Panc1 (cell line): ENCODE data around the gene TMEFF2. TPM values are rescaled to one million over a fixed set of nuclear protein-coding genes. Genes with fewer than 3 reads are reported as not detected.
"Not testable (repeated sequence)": the region's sequence is repeated elsewhere in the genome, so short reads cannot be mapped to it uniquely, and the experiment has no call there.

Experiments used
- ATAC-seq: fragments of 200-7000 bp; cut with Tn5 transposase; 2 replicates; pipeline ENCODE4 v1.9.1; 2020; ENCODE audit warnings: mild to moderate bottlenecking, moderate library complexity
- BruUV-seq: library from RNA; stranded (reverse); fragments of 400-500 nt; replicated peaks from 2 replicates; lab custom pipeline; 2021; lab: Mats Ljungman, UMichigan
- CTCF ChIA-PET: fragments of 300-600 bp; sonication (Branson Sonifier 250); formaldehyde crosslinking; loops from one replicate; lab custom pipeline; 2022; ENCODE audit warnings: antibody characterized with exemption; lab: Charles Lee
- POLR2A ChIA-PET: fragments of 300-600 bp; sonication (Branson Sonifier 250); formaldehyde crosslinking; loops from one replicate; lab custom pipeline; 2022; ENCODE audit warnings: antibody characterized with exemption; lab: Charles Lee
- DNase-seq: peaks from one replicate; pipeline ENCODE4 v3.0.0-alpha.2; 2010; ENCODE audit warnings: low read depth, low spot score
- H3K27ac ChIP-seq: 2 replicates; pipeline ENCODE4 v1.5.1; 2011; ENCODE audit warnings: mild to moderate bottlenecking, low read length, inconsistent platforms
- H3K27me3 ChIP-seq: fragments of 200-500 bp; sonication (Bioruptor generic); 2 replicates; pipeline ENCODE4 v1.6.0; 2014; ENCODE audit warnings: low read length, inconsistent platforms; ENCODE audit not compliant: control insufficient read depth, insufficient read depth
- H3K36me3 ChIP-seq: fragments of 200-500 bp; sonication (Bioruptor generic); 2 replicates; pipeline ENCODE4 v1.5.1; 2014; ENCODE audit warnings: inconsistent platforms, mild to moderate bottlenecking, low read length, moderate library complexity; ENCODE audit not compliant: control insufficient read depth, insufficient read depth
- H3K4me1 ChIP-seq: 2 replicates; pipeline ENCODE4 v1.5.1; 2011; ENCODE audit warnings: inconsistent platforms, mild to moderate bottlenecking, low read length, moderate library complexity; ENCODE audit not compliant: control insufficient read depth, insufficient read depth
- H3K4me3 ChIP-seq, 2 experiments: 2 replicates each; pipeline ENCODE4 v1.5.1; 2011 to 2012; ENCODE audit warnings: low read depth in 2 of 2, low read length in 2 of 2, mild to moderate bottlenecking in 2 of 2, inconsistent platforms in 1 of 2, moderate library complexity in 1 of 2
- H3K9me3 ChIP-seq: fragments of 200-500 bp; sonication (Bioruptor generic); 2 replicates; pipeline ENCODE4 v1.5.1; 2014; ENCODE audit warnings: low read depth, mild to moderate bottlenecking, inconsistent platforms, low read length, moderate library complexity; ENCODE audit not compliant: control insufficient read depth, insufficient read depth
- CTCF ChIP-seq: fragments of 450-650 bp; IDR thresholded peaks from 2 replicates; pipeline ENCODE4 v1.5.1; 2017; ENCODE audit warnings: mild to moderate bottlenecking
- POLR2AphosphoS5 ChIP-seq: IDR thresholded peaks from 2 replicates; pipeline ENCODE4 v1.6.1; 2012; ENCODE audit warnings: mild to moderate bottlenecking, low read depth, low read length, moderate library complexity
- REST ChIP-seq, 2 experiments: IDR thresholded peaks; 2 replicates each; pipeline ENCODE4 v1.6.1; 2011 to 2012; ENCODE audit warnings: low read depth in 2 of 2, control low read depth in 1 of 2, low read length in 1 of 2, mild to moderate bottlenecking in 1 of 2, moderate library complexity in 1 of 2; ENCODE audit not compliant: insufficient read depth in 1 of 2
- SIN3A ChIP-seq: IDR thresholded peaks from 2 replicates; pipeline ENCODE4 v1.6.1; 2012; ENCODE audit warnings: low read depth, mild to moderate bottlenecking, low read length, moderate library complexity, borderline replicate concordance; ENCODE audit not compliant: insufficient read depth
- TCF7L2 ChIP-seq: IDR thresholded peaks from 2 replicates; pipeline ENCODE4 v1.6.1; 2011; ENCODE audit warnings: mild to moderate bottlenecking, low read depth, low read length, inconsistent platforms
- in situ Hi-C: cut with HindIII; loops from 2 replicates; pipeline ENCODE4 v1.10.0; 2016; ENCODE audit warnings: low sequenced_read_pairs, low pct_unique_long_range_greater_than_20kb
- intact Hi-C: fragments of 100-400 bp; cut with micrococcal nuclease; formaldehyde crosslinking; loops from one replicate; pipeline ENCODE4 v1.10.0; 2022; ENCODE audit not compliant: unreplicated experiment
- total RNA-seq: library from RNA; stranded (reverse); gene quantifications from one replicate; pipeline ENCODE4 v1.2.1, GENCODE V29; 2021; ENCODE audit not compliant: unreplicated experiment

Gene TMEFF2
- total RNA-seq, 1 experiment from 2014 or later, result 1.5 TPM

GRCh38 chr2:192137451-192137850, 57.3 kb downstream of the TMEFF2 start:
- no peaks in the 10 kb centered on the region for H3K4me1 ChIP-seq
- ChIA-PET CTCF (no interaction called here), POLR2A (no interaction called here)
- BruUV-seq, result no TSS peak
- intact Hi-C loops, result no loop called here
- H3K36me3 ChIP-seq, result no peaks in the 10 kb centered on the region
- H3K27ac ChIP-seq, result no peak overlapping the region
- DNase-seq, result no peak
- H3K27me3 ChIP-seq, result no peaks in the 10 kb centered on the region
- in situ Hi-C loops, result no loop called here
- no peaks in the 10 kb centered on the region for H3K9me3 ChIP-seq
- no peak for TF ChIP-seq REST (IDR thresholded peaks at IDR 0.05; ENCODE audit: insufficient read depth in 1 of 2, low read depth in 2 of 2, low read length in 1 of 2)
- TF ChIP-seq SIN3A, result no peak
- no peak for TF ChIP-seq POLR2AphosphoS5
- TF ChIP-seq CTCF, result no peak
- TF ChIP-seq TCF7L2, result no peak
- no peak overlapping the region for H3K4me3 ChIP-seq
- ATAC-seq, result no peak

- H3K27me3 ChIP-seq, BruUV-seq, CTCF ChIA-PET, H3K4me1 ChIP-seq, in situ Hi-C loops, H3K9me3 ChIP-seq, H3K36me3 ChIP-seq, H3K4me3 ChIP-seq, POLR2A ChIA-PET, ATAC-seq, DNase-seq, intact Hi-C loops, H3K27ac ChIP-seq: not testable (repeated sequence)
These were observed 62.1 kb downstream of the TMEFF2 start for GRCh38 chr2:192132604-192133003.

GRCh38 chr2:192130312-192130711, 64.4 kb downstream of the TMEFF2 start:
- ATAC-seq, CTCF ChIA-PET, in situ Hi-C loops, H3K9me3 ChIP-seq, POLR2A ChIA-PET, H3K4me3 ChIP-seq, intact Hi-C loops, H3K27me3 ChIP-seq, H3K36me3 ChIP-seq, H3K4me1 ChIP-seq, H3K27ac ChIP-seq, DNase-seq, BruUV-seq: not testable (repeated sequence)
